Adipose tissue (tissue), 3 donors: Measurements from ENCODE around the gene RGS11. TPM values are rescaled to one million over a fixed set of nuclear protein-coding genes. Genes with fewer than 3 reads are reported as not detected.
"Not testable (repeated sequence)": the region's sequence is repeated elsewhere in the genome, so short reads cannot be mapped to it uniquely, and the experiment has no call there.

Experiments used
- H3K27ac ChIP-seq: one replicate; pipeline ENCODE4 v1.5.1; 2013; ENCODE audit warnings: low read depth, low read length
- WGBS, 3 donors: extraction: QIAGEN DNeasy Blood & Tissue Kit; methylation state at CpG; one replicate each; pipeline ENCODE4 v1.1.7; 2013; 5-methylcytosine and 5-hydroxymethylcytosine counted together
- polyA plus RNA-seq, 3 donors: library from polyadenylated mRNA; stranded (reverse); fragments of 200-250 nt; gene quantifications; one replicate each; pipeline ENCODE4 v1.2.3, GENCODE V29; 2013
- donor health status: healthy with polysubstance abuse.
- donor health status: Bipolar disorder and iron deficiency.
- donor health status: healthy.

Gene RGS11
- polyA plus RNA-seq, 3 donors: 7.2 to 26.4 (median 13.7) TPM

GRCh38 chr16:269061-269796, 6.5 kb downstream of the RGS11 start:
- no peak overlapping the region for H3K27ac ChIP-seq
- WGBS, 3 donors: 46 to 86% (median 84%) methylated on average over 19 to 24 of the region's 24 CpGs

DNA sequence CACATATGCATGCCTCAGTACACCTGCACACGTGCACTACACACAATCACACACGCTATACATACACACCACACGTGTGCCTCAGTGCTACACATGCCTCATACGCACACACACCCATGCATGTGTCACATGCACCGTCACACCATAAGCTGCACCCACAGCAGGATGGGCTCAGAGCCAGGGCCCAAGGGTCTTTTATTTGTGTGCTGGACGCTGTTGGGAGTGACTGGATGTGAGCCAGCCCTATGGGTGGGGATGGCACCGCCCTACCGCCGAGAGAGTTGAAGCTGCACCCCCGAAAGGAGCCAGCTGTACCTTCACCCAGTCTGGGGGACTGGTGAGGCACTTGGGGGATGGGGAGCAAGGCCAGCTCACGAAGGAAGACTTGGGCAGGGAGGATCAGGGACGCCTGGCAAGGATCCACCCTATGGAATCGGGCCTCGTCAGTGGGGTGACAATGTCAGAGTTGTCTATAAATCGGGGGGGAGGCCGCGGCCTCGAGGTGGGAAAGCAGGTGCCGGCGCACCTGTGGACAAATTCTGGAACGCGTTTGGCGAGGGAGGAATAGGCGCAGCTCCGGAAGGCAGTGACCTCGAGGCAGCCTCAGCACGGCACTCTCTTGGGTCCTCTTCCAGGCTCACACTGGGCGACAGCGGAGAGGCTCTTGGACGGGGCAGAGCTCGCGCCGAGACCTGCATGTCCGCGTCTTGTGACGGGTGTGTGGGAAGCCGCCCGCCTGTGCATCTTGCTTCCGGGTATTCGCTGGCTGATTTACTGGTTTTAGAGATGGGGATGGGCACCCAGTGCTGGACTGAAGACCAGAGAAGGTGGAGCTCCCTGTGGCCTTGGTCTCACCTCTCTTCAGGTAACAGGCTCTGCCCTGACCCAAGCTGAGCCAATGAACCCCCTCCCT, 7.3 kb downstream of the RGS11 start:
- H3K27ac ChIP-seq: no peak overlapping the region
- WGBS, 3 donors: 31 to 75% (median 69%) methylated on average over 36 to 40 of the region's 40 CpGs

GRCh38 chr16:267562-267961, 8.2 kb downstream of the RGS11 start:
- H3K27ac ChIP-seq: not testable (repeated sequence)
- 82 to 90% (median 86%) methylated on average over 17 of the region's 17 CpGs for WGBS, 3 donors

DNA sequence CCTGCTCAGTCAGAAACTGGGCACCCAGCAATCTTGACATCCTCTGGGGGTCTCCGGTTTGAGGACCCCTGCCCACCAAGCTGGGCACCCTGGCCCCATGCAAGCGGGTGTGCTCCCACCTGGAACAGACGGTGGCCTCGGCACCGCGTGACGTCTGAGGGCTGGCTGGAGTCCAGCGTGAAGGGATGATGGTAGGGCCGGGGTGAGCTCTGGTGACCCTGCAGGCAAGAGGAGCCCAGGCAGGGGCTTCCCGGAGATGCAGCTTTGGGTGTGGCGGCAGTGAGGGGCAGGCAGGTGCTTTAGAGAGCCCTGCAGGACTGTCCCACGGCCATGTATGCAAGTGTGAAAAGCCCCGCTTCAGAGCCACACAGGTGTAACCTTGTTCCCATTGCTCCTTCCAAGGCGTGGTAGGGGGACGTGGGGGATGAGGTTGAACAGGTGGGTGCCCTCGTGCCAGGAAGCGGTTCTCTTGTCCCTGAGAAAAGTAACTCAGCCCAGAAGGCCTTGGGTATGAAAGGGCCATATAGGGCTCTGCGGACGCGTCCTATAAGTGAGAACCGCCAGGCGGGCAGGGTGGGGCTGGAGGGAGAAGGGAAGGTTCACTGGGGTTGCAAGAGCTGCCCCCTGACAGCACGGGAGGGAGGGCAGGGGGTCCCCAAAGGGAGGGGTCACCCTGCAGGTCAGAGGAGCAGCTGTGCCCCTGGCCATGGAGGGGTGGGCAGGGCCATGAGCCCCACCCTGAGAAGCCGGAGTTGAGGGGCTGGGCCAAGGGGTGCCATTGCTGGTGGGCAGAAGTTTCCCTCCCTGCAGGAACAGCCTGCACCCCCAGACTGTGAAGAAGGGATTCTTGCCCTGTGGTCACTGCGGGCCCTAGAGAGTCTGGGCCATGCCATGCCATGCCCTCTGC, 9.2 kb downstream of the RGS11 start:
- H3K27ac ChIP-seq: no peak overlapping the region
- WGBS, 3 donors: 76 to 78% (median 77%) methylated on average over 25 of the region's 25 CpGs

DNA sequence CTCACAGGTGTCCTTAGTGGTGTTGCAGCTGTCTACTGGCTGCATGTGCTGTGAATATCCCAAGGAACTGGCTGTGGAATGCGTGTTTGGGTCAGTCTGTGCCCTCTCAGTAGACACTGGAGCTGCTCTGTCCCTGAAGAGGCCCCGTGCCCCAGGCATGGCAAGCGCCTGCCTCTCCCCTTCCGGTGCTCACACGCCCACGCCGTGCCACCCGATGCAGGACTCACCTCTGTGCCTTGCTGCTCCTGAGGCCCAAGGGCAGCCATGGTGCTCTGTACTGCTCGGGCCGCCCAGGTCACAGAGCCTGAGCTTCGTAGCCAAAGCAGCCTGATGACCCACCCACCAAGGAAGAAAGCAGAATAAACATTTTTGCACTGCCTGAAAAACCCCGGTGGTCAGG, 10.0 kb downstream of the RGS11 start:
- 64 to 82% (median 76%) methylated on average over 12 of the region's 12 CpGs for WGBS, 3 donors
- H3K27ac ChIP-seq: no peak overlapping the region

GRCh38 chr16:265002-265529, 10.7 kb downstream of the RGS11 start:
- H3K27ac ChIP-seq: no peak overlapping the region
- WGBS, 3 donors: 90 to 92% (median 91%) methylated on average over 14 of the region's 14 CpGs

DNA sequence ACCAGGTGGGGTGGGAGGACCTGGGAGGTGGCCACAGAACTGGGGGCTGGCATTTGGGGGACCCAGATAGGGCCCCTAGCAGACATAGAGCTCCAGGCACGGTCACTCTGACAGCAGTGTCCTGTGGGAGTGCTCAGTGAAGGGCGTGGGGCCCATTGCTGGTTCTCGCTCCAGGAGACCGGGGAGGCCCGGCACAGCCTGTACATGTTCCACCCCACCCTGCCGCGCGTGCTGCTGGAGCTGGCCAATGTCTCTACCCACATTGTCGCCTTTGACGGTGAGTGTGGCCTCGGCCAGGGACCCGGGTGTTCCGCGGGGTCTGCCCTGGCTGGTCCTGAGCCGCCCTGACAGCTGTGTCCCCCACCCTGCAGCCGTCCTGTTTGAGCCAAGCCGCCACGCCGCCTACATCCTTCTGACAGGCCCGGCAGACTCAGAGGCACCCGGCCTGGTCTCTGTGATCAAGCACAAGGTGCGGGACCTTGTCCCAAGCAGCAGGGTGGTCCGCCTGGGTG, 11.2 kb downstream of the RGS11 start:
- no peak overlapping the region for H3K27ac ChIP-seq
- WGBS, 3 donors: 88 to 93% (median 89%) methylated on average over 22 to 23 of the region's 23 CpGs

GRCh38 chr16:263944-264343, 11.8 kb downstream of the RGS11 start:
- no peak overlapping the region for H3K27ac ChIP-seq
- 94 to 95% (median 95%) methylated on average over 17 of the region's 17 CpGs for WGBS, 3 donors

DNA sequence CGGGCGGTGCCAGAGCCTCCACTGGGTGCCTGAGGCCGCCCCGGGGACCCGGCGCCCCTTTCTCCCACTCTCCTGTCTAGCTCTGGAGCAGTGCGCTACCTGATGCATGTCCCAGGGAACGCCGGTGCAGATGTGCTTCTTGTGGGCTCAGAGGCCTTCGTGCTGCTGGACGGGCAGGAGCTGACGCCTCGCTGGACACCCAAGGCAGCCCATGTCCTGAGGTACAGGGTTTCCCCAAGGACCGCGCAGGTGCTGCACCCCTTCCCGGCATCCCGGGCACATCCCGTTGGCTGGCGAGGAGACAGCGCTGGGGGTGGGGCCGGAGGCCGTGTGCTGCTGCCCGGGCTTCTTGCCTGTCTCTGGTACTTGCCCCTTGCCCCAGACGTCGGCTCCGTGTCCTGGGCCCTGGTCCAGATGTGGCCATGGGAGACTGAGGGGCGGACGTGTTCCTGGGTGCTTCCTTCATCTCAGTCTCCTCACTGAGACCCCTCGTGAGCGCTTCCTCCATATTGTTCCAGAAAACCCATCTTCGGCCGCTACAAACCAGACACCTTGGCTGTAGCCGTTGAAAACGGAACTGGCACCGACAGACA, 12.5 kb downstream of the RGS11 start:
- WGBS, 3 donors: 94 to 97% (median 95%) methylated on average over 33 to 35 of the region's 35 CpGs
- no peak overlapping the region for H3K27ac ChIP-seq

DNA sequence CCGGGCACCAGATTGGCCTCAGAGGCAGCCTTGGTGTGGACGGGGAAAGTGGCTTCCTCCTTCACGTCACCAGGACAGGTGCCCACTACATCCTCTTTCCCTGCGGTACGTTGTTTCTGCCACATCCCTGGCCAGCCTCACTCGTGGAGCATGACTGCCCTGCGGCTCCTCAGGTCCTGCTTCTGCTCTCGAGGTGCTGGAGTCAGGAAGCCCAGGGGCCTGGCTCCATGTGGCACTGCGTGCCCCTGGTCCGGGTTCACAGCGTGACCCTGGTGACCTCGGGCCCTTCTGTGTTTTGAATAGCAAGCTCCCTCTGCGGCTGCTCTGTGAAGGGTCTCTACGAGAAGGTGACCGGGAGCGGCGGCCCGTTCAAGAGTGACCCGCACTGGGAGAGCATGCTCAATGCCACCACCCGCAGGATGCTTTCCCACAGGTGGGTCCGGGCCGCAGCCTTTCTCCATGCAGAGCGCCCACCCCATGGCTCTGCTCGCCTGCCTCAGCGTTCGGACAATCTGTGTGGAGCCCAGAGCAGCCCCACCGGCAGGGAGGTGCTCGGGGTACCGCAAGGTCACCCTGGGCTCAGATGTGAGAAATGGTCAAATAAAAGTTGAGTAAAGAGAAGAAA, 13.5 kb downstream of the RGS11 start:
- H3K27ac ChIP-seq: no peak overlapping the region
- WGBS, 3 donors: 92 to 94% (median 92%) methylated on average over 29 of the region's 29 CpGs

DNA sequence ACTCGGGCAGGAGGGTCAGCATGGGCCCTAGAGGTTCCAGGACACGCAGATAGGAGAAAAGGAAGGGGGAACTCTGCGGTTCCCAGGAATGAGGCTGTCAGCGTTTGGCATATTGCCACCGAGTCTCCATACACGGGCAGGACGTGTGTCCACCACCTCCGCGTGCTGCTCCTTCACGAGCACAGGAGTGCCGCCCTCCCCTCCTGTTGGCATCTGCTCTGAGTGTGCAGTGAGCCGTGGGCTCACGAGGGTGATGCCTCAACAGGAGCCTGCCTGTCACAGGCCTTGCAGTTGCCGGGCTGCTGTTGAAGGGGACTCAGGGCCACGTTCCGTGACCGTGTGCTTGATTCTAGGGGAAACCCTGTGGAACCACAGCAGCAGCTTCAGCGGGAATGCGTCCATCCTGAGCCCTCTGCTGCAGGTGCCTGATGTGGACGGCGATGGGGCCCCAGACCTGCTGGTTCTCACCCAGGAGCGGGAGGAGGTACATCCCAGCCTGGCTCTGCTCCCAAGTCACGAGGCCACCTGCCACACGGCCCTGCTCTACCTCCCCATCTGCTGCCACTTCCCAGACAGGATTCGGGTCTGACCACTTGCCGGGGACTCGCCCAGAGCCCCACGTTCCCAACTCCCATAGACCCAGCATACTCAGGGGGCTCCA, 14.6 kb downstream of the RGS11 start:
- WGBS, 3 donors: 45 to 93% (median 90%) methylated on average over 28 of the region's 28 CpGs

DNA sequence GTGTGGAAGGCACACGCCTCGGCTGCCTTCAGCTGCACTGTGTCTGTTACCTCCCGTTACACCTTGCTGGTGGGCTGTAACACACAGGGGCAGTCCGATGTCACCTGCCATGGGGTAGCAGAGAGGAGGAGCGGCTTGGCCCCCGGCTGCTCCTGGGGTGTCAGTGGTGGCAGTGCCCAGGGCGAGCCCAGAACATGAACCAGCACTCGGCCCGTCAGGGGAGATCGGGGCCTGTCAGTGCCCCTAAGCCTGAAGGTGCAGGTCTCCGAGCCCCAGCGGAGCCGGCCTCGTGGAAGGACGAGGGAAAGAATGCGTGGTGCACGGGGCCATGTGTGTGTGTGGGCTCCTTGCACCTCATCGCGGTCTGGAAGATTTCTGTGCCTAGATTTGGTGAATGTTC, 15.4 kb downstream of the RGS11 start:
- WGBS, 3 donors: 94 to 96% (median 95%) methylated on average over 19 of the region's 19 CpGs
- no peak overlapping the region for H3K27ac ChIP-seq

More for the DNA sequence above, 14.6 kb downstream of the RGS11 start:
- H3K27ac ChIP-seq: no peak overlapping the region

- H3K27ac ChIP-seq: no peak overlapping the region
- WGBS, 3 donors: 81 to 91% (median 88%) methylated on average over 12 to 13 of the region's 13 CpGs
Measured at GRCh38 chr16:259814-260253, 15.9 kb downstream of the RGS11 start.

DNA sequence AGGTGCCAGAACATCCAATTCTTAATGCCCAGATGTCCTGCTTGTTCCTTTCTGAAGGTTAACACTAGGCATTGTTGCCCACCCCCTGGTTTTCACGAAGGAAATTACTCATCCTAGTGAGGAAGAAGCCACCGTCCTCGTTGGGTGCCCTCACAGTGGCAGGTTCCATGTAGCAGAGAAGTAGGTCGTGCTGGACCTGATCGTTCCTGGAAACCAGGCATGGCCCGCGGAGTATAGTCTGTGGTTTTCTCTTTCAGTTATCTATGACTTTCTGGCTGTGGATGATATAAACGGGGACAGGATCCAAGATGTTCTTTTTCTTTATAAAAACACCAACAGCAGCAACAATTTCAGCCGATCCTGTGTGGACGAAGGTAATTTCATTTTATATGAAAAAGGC, 16.5 kb downstream of the RGS11 start:
- 70 to 88% (median 75%) methylated on average over 10 of the region's 10 CpGs for WGBS, 3 donors
- H3K27ac ChIP-seq: no peak overlapping the region

GRCh38 chr16:258091-258490, 17.7 kb downstream of the RGS11 start:
- not testable (repeated sequence) for H3K27ac ChIP-seq
- WGBS, 3 donors: 53 to 97% (median 95%) methylated on average over 8 to 10 of the region's 13 CpGs

DNA sequence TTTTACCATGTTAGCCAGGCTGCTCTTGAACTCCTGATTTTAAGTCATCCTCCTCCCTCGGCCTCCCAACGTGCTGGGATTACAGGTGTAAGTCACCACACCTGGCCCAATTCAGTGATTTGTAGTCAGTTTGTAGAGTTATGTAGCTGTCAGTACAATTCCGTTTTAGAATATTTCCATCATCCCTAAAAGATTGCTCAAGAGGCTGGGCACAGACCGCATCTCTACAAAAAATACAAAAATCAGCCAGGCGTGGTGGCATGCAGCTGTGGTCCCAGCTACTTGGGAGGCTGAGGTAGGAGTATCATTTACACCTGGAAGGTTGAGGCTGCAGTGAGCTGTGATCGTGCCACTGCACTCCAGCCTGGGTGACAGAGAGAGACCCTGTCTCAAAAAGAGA, 20.6 kb downstream of the RGS11 start:
- no peak overlapping the region for H3K27ac ChIP-seq
- WGBS, 3 donors: 92 to 99% (median 97%) methylated on average over 6 of the region's 6 CpGs

- no peak overlapping the region for H3K27ac ChIP-seq
- WGBS, 3 donors: 95 to 97% (median 95%) methylated on average over 25 of the region's 25 CpGs
Measured at GRCh38 chr16:254461-254860, 21.3 kb downstream of the RGS11 start.
